K562 (cell line): ENCODE measurements around the gene ALCAM. TPM values are rescaled to one million over a fixed set of nuclear protein-coding genes. Genes with fewer than 3 reads are reported as not detected.

Experiments
- CBX5 ChIP-seq: IDR thresholded peaks from 2 replicates; pipeline ENCODE4 v1.6.1; 2014; ENCODE audit warnings: low read depth, borderline replicate concordance
- LCOR ChIP-seq: sonication (generic); formaldehyde crosslinking; IDR thresholded peaks from 2 replicates; pipeline ENCODE4 v1.8.0; 2022; ENCODE audit warnings: mild to moderate bottlenecking, missing genetic modification reagents
- MLLT1 ChIP-seq, 2 experiments: fragments of 450-650 bp; IDR thresholded peaks; 2 replicates each; pipeline ENCODE4 v1.6.1; 2016
- MXI1 ChIP-seq: IDR thresholded peaks from 2 replicates; pipeline ENCODE4 v1.6.1; 2011; ENCODE audit warnings: low read depth, mild to moderate bottlenecking, improper control_type of control experiment, low read length
- NELFE ChIP-seq: IDR thresholded peaks from 2 replicates; pipeline ENCODE4 v1.6.1; 2011; ENCODE audit warnings: mild to moderate bottlenecking; ENCODE audit not compliant: insufficient read depth, insufficient read length
- PHF8 ChIP-seq: fragments of 200-600 bp; sonication (generic); IDR thresholded peaks from 2 replicates; pipeline ENCODE4 v1.6.1; 2012; ENCODE audit warnings: mixed run types, mild to moderate bottlenecking, inconsistent platforms, low read length, moderate library complexity, borderline replicate concordance
- XRCC3 ChIP-seq: fragments of 450-650 bp; IDR thresholded peaks from 2 replicates; pipeline ENCODE4 v1.6.1; 2017; ENCODE audit warnings: mild to moderate bottlenecking, moderate library complexity
- ZNF316 ChIP-seq: fragments of 450-650 bp; IDR thresholded peaks from 2 replicates; pipeline ENCODE4 v1.6.1; 2016
- polyA plus RNA-seq, 8 experiments: library from polyadenylated mRNA; depleted of rRNA in 4 of 8; stranded (reverse) in 5 of 8; unstranded in 3 of 8; fragments of >200 nt; fragmentation: Nextera tagmentation in 2 of 8; fragmentation: Illumina TruSeq in 1 of 8; extraction: Ambion mirVana in 2 of 8; extraction: Trizol in 1 of 8; gene quantifications; 2 replicates each; pipeline versions ENCODE4 v1.2.1 to v1.2.3, GENCODE V29; 2011 to 2014; ENCODE audit warnings: inconsistent platforms in 1 of 8, missing spikeins in 1 of 8
- total RNA-seq, 7 experiments: library from RNA; depleted of rRNA in 6 of 7; stranded (reverse); fragments of >200 nt in 6 of 7; fragmentation: Illumina TruSeq in 2 of 7; extraction: Trizol in 2 of 7; gene quantifications; 2 replicates each; pipeline versions ENCODE4 v1.2.1 to v1.2.3, GENCODE V29; 2011 to 2021; ENCODE audit warnings: low replicate concordance in 1 of 7
- TF ChIP-seq, protein P1 (sequence below), 2 experiments: fragments of 450-650 bp in 1 of 2; sonication (generic) in 1 of 2; formaldehyde crosslinking in 1 of 2; IDR thresholded peaks; 2 replicates each; pipeline versions ENCODE4 v1.7.1 to v1.9.0; 2016 to 2022; ENCODE audit warnings: inconsistent platforms in 1 of 2, mild to moderate bottlenecking in 1 of 2, missing genetic modification reagents in 1 of 2

The ALCAM gene
- total and polyA plus RNA-seq, 9 of the 15 experiments (the other 6 are each of a cell fraction or from before 2014, with no cell fraction given) = 0.03 to 0.98 (median 0.14) TPM; not detected in 1

DNA sequence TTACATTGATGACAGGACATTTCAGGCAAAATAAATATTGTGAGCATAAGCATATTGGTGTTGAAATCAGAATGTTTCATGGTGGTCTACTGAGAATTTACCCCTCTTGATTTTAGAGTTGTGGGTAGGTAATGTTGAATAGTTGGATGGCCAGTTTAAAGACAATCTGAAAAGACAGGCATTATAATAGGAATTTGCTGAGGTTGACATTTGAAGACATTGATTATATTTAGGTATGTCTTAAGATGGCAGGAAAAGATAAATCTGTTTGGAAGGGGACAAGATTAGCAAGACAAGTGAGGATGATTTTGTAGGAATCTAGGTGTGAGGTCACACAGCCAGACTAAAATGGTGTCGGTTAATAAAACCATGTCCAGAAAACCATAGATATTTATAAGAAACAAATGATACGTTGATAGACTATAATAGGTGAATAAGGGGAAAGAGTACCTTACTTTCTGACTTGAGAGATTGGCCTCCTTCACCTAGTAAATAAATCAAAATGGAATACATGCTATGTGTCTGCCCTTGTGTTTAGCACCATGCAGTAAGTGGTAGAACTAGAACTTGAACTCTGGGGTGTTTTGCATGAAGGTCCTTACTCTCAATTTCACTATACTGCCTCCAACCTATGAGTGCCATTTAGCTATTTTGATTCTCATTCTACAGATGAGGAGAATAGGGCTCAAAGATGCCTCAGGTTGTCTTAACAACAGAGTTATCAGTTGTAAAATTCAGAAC lies 57.9 kb downstream of the ALCAM start (continued):
- TF ChIP-seq, protein P1, sequence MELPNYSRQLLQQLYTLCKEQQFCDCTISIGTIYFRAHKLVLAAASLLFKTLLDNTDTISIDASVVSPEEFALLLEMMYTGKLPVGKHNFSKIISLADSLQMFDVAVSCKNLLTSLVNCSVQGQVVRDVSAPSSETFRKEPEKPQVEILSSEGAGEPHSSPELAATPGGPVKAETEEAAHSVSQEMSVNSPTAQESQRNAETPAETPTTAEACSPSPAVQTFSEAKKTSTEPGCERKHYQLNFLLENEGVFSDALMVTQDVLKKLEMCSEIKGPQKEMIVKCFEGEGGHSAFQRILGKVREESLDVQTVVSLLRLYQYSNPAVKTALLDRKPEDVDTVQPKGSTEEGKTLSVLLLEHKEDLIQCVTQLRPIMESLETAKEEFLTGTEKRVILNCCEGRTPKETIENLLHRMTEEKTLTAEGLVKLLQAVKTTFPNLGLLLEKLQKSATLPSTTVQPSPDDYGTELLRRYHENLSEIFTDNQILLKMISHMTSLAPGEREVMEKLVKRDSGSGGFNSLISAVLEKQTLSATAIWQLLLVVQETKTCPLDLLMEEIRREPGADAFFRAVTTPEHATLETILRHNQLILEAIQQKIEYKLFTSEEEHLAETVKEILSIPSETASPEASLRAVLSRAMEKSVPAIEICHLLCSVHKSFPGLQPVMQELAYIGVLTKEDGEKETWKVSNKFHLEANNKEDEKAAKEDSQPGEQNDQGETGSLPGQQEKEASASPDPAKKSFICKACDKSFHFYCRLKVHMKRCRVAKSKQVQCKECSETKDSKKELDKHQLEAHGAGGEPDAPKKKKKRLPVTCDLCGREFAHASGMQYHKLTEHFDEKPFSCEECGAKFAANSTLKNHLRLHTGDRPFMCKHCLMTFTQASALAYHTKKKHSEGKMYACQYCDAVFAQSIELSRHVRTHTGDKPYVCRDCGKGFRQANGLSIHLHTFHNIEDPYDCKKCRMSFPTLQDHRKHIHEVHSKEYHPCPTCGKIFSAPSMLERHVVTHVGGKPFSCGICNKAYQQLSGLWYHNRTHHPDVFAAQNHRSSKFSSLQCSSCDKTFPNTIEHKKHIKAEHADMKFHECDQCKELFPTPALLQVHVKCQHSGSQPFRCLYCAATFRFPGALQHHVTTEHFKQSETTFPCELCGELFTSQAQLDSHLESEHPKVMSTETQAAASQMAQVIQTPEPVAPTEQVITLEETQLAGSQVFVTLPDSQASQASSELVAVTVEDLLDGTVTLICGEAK (IDR thresholded peaks at IDR 0.05) = no peak
- TF ChIP-seq, protein P1 (CRISPR knock-in tag; IDR thresholded peaks at IDR 0.05) = no peak
- TF ChIP-seq ZNF316 (no peak), CBX5 (no peak), MXI1 (no peak), NELFE (no peak), XRCC3 (no peak), PHF8 (no peak), LCOR (CRISPR knock-in tag) (no peak), MLLT1 (IDR thresholded peaks at IDR 0.05) (no peak)
